Measurements from ENCODE around the gene HSPA12B.

The HSPA12B gene

GRCh38 chr20:3801299-3801698 lies 68.8 kb downstream of the HSPA12B start:
- ChIA-PET POLR2A (interaction anchor here (1.7 kb wide), 1 partner anchor 15 kb away, joined by 7 read pairs; the partner anchor contains the start of gene CENPB), CTCF (interaction anchor here (0.6 to 0.8 kb wide), 2 partner anchors 8 to 19 kb away, joined by 4 to 5 read pairs; partner anchors contain the start of gene AP5S1)
- TF ChIP-seq HDGF (IDR thresholded peaks at IDR 0.05; ENCODE audit: borderline replicate concordance) = no peak
- TF ChIP-seq SUZ12 (IDR thresholded peaks at IDR 0.05) = no peak
- TF ChIP-seq ELF4 (IDR thresholded peaks at IDR 0.05) = no peak
- no peak for TF ChIP-seq L3MBTL2 (conservative IDR thresholded peaks at IDR 0.05)
- TF ChIP-seq ARNT (IDR thresholded peaks at IDR 0.05) = no peak
- no peak for TF ChIP-seq NFRKB (IDR thresholded peaks at IDR 0.05)
- no peak for TF ChIP-seq LEF1 (IDR thresholded peaks at IDR 0.05; ENCODE audit: borderline replicate concordance)
- no peak for TF ChIP-seq SP1 (IDR thresholded peaks at IDR 0.05)
- TF ChIP-seq ZNF384 (IDR thresholded peaks at IDR 0.05) = no peak
- no peak for TF ChIP-seq CTBP1 (IDR thresholded peaks at IDR 0.05; ENCODE audit: borderline replicate concordance)
- TF ChIP-seq BHLHE40 (IDR thresholded peaks at IDR 0.05; ENCODE audit: borderline replicate concordance) = no peak
- TF ChIP-seq FOXK2 (IDR thresholded peaks at IDR 0.05) = no peak
- TF ChIP-seq TARDBP (IDR thresholded peaks at IDR 0.05) = no peak
- no peak for TF ChIP-seq PKNOX1 (IDR thresholded peaks at IDR 0.05)
- no peak for TF ChIP-seq FOXA1 (IDR thresholded peaks at IDR 0.05)
- no peak for TF ChIP-seq FOXM1 (IDR thresholded peaks at IDR 0.05; ENCODE audit: borderline replicate concordance)

GRCh38 chr20:3801846-3802245 lies 69.4 kb downstream of the HSPA12B start:
- no peak for TF ChIP-seq FOXK2 (IDR thresholded peaks at IDR 0.05)
- CTCF ChIA-PET = interaction anchor here (0.8 kb wide), 1 partner anchor 19 kb away, joined by 4 read pairs; the partner anchor contains the start of gene AP5S1
- POLR2A ChIA-PET = no interaction called here
- no peak for DNase-seq (ENCODE audit: extremely low spot score)

More at GRCh38 chr20:3801299-3801698, 68.8 kb downstream of the HSPA12B start:
- DNase-seq (ENCODE audit: extremely low spot score) = no peak
